IPS-15b (cell line): ENCODE measurements around the gene VIT.

Experiments
- H3K27me3 ChIP-seq: one replicate; pipeline ENCODE4 v1.6.1; 2013; ENCODE audit warnings: low read length; ENCODE audit not compliant: control insufficient read depth, insufficient read depth
- H3K36me3 ChIP-seq: one replicate; pipeline ENCODE4 v1.6.1; 2013; ENCODE audit warnings: low read length; ENCODE audit not compliant: control insufficient read depth, insufficient read depth
- H3K4me1 ChIP-seq: one replicate; pipeline ENCODE4 v1.6.1; 2013; ENCODE audit warnings: mild to moderate bottlenecking, low read length; ENCODE audit not compliant: control insufficient read depth, insufficient read depth
- H3K4me3 ChIP-seq: one replicate; pipeline ENCODE4 v1.5.1; 2013; ENCODE audit warnings: low read depth, low read length
- H3K9ac ChIP-seq: one replicate; pipeline ENCODE4 v1.6.1; 2013; ENCODE audit warnings: low read depth, mild to moderate bottlenecking, low read length
- H3K9me3 ChIP-seq: one replicate; pipeline ENCODE4 v1.6.1; 2013; ENCODE audit warnings: mild to moderate bottlenecking, low read length; ENCODE audit not compliant: control insufficient read depth, insufficient read depth

The VIT gene

DNA sequence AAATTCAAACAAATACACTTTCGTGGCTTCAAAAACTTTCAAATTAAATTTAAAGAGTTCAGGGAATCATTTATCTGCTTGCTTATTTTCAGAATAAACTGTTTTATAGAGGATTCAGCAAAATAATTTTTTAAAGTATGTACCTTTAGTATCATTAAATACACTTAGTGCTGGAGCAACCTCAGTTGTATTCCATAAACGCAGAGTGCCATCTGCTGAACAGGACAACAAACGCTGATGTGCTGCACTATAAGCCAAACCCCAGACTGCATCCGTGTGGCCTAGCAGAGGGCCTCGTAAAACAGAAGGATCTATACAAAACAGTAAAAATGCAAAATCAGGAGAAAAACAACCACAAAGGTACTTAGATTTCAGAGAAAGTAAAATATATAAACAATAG, 161.2 kb downstream of the VIT start:
- H3K9me3 ChIP-seq = no peaks in the 10 kb centered on the region
- no peak overlapping the region for H3K9ac ChIP-seq
- H3K36me3 ChIP-seq = no peaks in the 10 kb centered on the region
- H3K4me1 ChIP-seq = no peaks in the 10 kb centered on the region
- no peaks in the 10 kb centered on the region for H3K27me3 ChIP-seq
- no peak overlapping the region for H3K4me3 ChIP-seq

DNA sequence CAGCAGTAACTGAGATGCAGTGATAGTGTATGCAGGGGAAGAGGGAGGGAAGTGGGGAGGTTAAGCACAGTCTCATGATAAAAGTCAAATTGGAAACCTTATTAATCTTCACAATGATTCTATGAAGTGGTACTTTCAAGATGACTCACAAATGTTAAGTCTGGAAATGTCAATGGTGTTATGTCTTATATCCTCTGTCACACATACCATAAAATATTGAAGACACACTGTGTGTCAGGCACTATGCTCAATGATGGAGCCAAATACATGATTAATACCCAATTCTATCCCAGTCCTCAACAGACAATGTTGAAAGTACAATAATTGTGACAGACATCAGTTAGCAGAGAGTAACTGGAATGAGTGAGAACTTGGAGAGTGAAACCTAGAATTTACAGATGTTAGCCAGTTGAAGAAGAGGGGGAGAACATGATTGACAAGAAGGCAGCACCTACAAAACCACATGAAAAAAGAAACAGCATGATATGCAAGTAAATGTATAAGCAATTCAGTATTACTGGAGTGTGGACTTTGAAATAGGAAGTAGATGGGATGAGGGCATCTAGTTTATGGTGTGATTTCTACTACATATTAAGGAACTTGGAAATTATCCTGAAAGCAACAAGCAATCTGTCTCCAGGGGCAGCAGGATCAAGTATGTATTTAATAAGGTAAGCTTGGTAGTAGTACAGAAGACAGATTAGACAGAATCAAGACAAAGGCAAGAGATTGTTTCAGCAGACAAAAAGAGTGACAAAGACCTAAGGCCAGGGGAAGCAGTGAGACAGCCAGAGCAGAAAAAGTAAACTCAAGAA, 162.3 kb downstream of the VIT start:
- Histone ChIP-seq H3K9ac (no peak overlapping the region), H3K36me3 (no peaks in the 10 kb centered on the region), H3K4me3 (no peak overlapping the region), H3K4me1 (no peaks in the 10 kb centered on the region), H3K9me3 (no peaks in the 10 kb centered on the region), H3K27me3 (no peaks in the 10 kb centered on the region)

DNA sequence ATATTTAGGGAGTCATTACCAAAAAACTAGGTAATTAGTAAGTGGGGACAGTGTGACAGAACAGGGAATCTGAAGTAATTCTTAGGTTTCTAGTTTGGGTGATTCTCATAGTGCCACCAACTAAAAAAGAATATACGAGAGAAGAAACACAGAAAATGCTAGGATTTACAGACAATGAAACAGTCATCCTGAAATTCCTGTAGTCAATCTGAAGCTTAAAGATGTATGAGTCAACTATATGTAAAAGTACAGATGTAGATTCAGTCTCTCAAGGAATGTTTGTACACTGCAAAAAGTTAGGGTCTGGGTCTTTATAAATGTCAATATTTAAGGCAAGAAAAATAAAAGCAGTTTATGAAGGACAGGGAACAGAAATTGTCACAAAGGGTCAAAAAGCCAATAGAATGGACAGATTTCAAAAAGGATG, 162.9 kb downstream of the VIT start:
- no peaks in the 10 kb centered on the region for H3K9me3 ChIP-seq
- no peak overlapping the region for H3K9ac ChIP-seq
- no peaks in the 10 kb centered on the region for H3K36me3 ChIP-seq
- H3K4me1 ChIP-seq = no peaks in the 10 kb centered on the region
- no peak overlapping the region for H3K4me3 ChIP-seq
- H3K27me3 ChIP-seq = no peaks in the 10 kb centered on the region

DNA sequence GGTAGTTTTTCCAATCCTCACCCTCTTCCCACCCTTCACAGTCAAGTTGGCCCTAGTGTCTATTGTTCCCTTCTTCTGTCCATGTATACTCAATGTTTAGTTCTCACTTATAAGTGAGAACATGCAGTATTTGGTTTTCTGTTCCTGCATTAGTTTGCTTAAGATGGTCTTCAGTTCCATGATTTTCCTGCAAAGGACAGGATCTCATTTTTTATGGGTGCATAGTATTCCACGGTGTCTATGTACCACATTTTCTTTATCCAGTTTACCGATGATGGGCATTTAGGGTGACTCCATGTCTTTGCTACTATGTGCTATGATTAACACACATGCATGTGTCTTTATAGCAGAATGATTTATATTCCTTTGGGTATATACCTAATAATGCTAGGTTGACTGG, 165.4 kb downstream of the VIT start:
- no peaks in the 10 kb centered on the region for H3K4me1 ChIP-seq
- no peak overlapping the region for H3K9ac ChIP-seq
- H3K9me3 ChIP-seq = no peaks in the 10 kb centered on the region
- H3K36me3 ChIP-seq = no peaks in the 10 kb centered on the region
- H3K4me3 ChIP-seq = no peak overlapping the region
- H3K27me3 ChIP-seq = no peaks in the 10 kb centered on the region
